MCF 10A (cell line): Measurements from ENCODE around the gene MCTP1. TPM values are rescaled to one million over a fixed set of nuclear protein-coding genes. Genes with fewer than 3 reads are reported as not detected.

Experiments
- BruUV-seq: library from RNA; stranded (reverse); fragments of 400-500 nt; replicated peaks from 2 replicates; lab custom pipeline; 2021; lab: Mats Ljungman, UMichigan
- CTCF ChIA-PET: fragments of 300-600 bp; sonication (Branson Sonifier 250); formaldehyde crosslinking; extraction: SDS; loops from one replicate; lab custom pipeline; 2021; ENCODE audit warnings: antibody characterized with exemption, inconsistent platforms; lab: Yijun Ruan, JAX
- POLR2A ChIA-PET: fragments of 300-600, 350-650 bp; sonication (Branson Sonifier 250); formaldehyde crosslinking; extraction: SDS; loops from one replicate; lab custom pipeline; 2020; ENCODE audit warnings: antibody characterized with exemption, inconsistent platforms; lab: Yijun Ruan, JAX
- DNase-seq: peaks from one replicate; pipeline ENCODE4 v3.0.0-alpha.2; 2018; ENCODE audit not compliant: unreplicated experiment
- H3K27ac Mint-ChIP-seq: one replicate; pipeline ENCODE4 v1.8.0; 2022; ENCODE audit warnings: mild to moderate bottlenecking, low read depth, mixed read lengths; ENCODE audit not compliant: unreplicated experiment
- H3K27me3 Mint-ChIP-seq: one replicate; pipeline ENCODE4 v1.8.0; 2022; ENCODE audit warnings: mixed read lengths; ENCODE audit not compliant: insufficient read depth, unreplicated experiment
- H3K36me3 Mint-ChIP-seq: one replicate; pipeline ENCODE4 v1.8.0; 2022; ENCODE audit warnings: mild to moderate bottlenecking, moderate library complexity, mixed read lengths; ENCODE audit not compliant: insufficient read depth, unreplicated experiment
- H3K4me1 Mint-ChIP-seq: one replicate; pipeline ENCODE4 v1.8.0; 2022; ENCODE audit warnings: mixed read lengths; ENCODE audit not compliant: insufficient read depth, unreplicated experiment
- H3K4me3 Mint-ChIP-seq: one replicate; pipeline ENCODE4 v1.8.0; 2022; ENCODE audit warnings: mild to moderate bottlenecking, moderate library complexity, mixed read lengths; ENCODE audit not compliant: unreplicated experiment
- H3K9me3 Mint-ChIP-seq: one replicate; pipeline ENCODE4 v1.8.0; 2022; ENCODE audit warnings: mixed read lengths; ENCODE audit not compliant: unreplicated experiment
- intact Hi-C: fragments of 100-400 bp; cut with micrococcal nuclease; formaldehyde crosslinking; loops from 2 replicates; pipeline ENCODE4 v1.14.1; 2022
- total RNA-seq: library from RNA; stranded (reverse); gene quantifications from 2 replicates; pipeline ENCODE4 v1.2.3, GENCODE V29; 2022
- TF ChIP-seq, protein P1 (sequence below): fragments of 200-600 bp; IDR thresholded peaks from one replicate; pipeline ENCODE4 v1.8.0; 2022; ENCODE audit warnings: antibody characterized with exemption, mild to moderate bottlenecking; ENCODE audit not compliant: unreplicated experiment

The MCTP1 gene
- total RNA-seq, 1 experiment from 2014 or later, result 40.3 TPM

GRCh38 chr5:95296291-95296690 lies 11.4 kb upstream of the MCTP1 start:
- POLR2A ChIA-PET, result no interaction called here
- no TSS peak for BruUV-seq
- Mint-ChIP-seq H3K4me1 (no peaks in the 10 kb centered on the region), H3K27ac (no peak overlapping the region), H3K4me3 (no peak overlapping the region), H3K9me3 (no peaks in the 10 kb centered on the region), H3K27me3 (peaks cover 99% of the 10 kb centered on the region), H3K36me3 (no peaks in the 10 kb centered on the region)
- intact Hi-C loops, result no loop called here
- TF ChIP-seq, protein P1, sequence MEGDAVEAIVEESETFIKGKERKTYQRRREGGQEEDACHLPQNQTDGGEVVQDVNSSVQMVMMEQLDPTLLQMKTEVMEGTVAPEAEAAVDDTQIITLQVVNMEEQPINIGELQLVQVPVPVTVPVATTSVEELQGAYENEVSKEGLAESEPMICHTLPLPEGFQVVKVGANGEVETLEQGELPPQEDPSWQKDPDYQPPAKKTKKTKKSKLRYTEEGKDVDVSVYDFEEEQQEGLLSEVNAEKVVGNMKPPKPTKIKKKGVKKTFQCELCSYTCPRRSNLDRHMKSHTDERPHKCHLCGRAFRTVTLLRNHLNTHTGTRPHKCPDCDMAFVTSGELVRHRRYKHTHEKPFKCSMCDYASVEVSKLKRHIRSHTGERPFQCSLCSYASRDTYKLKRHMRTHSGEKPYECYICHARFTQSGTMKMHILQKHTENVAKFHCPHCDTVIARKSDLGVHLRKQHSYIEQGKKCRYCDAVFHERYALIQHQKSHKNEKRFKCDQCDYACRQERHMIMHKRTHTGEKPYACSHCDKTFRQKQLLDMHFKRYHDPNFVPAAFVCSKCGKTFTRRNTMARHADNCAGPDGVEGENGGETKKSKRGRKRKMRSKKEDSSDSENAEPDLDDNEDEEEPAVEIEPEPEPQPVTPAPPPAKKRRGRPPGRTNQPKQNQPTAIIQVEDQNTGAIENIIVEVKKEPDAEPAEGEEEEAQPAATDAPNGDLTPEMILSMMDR, result no peak
- CTCF ChIA-PET, result no interaction called here
- no peak for DNase-seq

DNA sequence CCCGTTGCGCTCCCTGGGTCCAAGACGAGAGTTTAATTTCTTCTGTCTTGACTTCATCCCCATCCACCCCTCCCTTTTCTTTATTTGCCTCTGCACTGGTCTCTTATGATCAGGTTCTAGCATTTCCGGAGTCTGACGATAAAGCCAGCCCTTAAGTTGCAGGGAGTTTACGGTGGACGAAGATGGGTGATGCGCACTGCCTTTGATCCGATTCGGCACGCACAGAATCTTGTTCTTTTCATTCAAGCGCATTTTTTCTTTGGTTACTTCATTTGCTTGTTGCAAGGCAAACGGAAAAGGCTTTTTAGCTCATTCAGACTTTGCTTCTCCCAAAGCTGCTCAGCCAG lies 488 bp upstream of the MCTP1 start:
- TF ChIP-seq, protein P1, result no peak
- Mint-ChIP-seq H3K36me3 (peaks cover 5% of the 10 kb centered on the region), H3K9me3 (no peaks in the 10 kb centered on the region), H3K27ac (no peak overlapping the region), H3K4me3 (peak overlapping the region; percentile 69), H3K27me3 (peaks cover 70% of the 10 kb centered on the region), H3K4me1 (no peaks in the 10 kb centered on the region)
- POLR2A ChIA-PET, result no interaction called here
- no TSS peak for BruUV-seq
- CTCF ChIA-PET, result interaction anchor here (0.6 to 1.5 kb wide), 6 partner anchors 10 to 316 kb away, joined by 3 to 4 read pairs (median 3); no protein-coding TSS in a partner anchor
- intact Hi-C loops, result loop anchor here (10.0 kb wide), 2 partner anchors 179 to 229 kb away; no protein-coding TSS in a partner anchor
- no peak for DNase-seq

DNA sequence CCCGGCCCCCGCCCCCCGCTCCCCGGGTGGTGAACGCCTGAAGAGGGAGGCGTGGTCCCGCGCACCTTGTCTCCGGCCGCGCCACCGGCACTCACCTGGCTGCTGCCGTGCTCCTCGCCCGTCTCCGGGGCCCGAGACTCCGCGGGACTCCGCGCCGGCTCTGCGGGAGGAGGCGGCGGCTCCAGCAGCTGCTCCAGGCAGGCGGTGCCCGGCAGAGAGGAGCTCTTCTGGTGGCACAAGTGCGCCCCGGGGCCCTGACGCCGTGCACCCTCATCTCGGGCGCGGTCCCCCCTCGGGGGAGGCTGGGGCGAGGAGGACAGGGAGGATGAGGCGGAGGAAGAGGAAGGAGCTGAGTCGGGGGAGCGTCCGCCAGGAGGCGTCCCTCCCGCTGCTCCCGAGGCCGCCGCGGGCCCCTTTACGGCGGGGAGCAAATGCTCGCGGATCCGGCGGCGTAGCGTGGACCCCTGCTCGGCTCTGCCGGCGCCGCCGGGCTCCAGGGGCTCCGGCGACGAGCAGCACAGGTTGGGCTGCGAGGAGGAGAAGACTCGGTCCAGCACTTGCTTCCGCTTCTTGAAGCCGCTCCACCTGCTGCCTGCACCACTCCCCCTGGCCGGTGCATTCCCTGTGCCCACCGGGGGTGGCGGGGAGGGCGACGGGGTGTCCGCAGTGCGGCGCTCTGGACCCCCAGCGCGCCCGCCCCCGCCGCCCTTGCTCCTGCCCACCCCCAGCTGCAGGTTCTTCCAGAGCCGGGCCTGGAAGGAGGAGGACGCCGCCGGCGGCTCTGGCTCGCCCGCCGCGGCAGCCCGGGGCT lies 928 bp downstream of the MCTP1 start:
- ChIA-PET CTCF (interaction anchor here (0.6 to 1.9 kb wide), 5 partner anchors 18 to 1857 kb away, joined by 3 to 7 read pairs (median 4); no protein-coding TSS in a partner anchor), POLR2A (interaction anchor here (0.6 to 1.1 kb wide), 3 partner anchors 163 to 198 kb away, joined by 3 read pairs; no protein-coding TSS in a partner anchor)
- peak; percentile 47 for DNase-seq
- H3K27me3 Mint-ChIP-seq, result peaks cover 65% of the 10 kb centered on the region
- H3K4me1 Mint-ChIP-seq, result no peaks in the 10 kb centered on the region
- no TSS peak for BruUV-seq
- TF ChIP-seq, protein P1, result peak; percentile 60
- intact Hi-C loops, result loop anchor here (5.0 to 10.0 kb wide), 3 partner anchors 181 to 563 kb away; no protein-coding TSS in a partner anchor
- H3K4me3 Mint-ChIP-seq, result peak overlapping the region; percentile 69
- H3K36me3 Mint-ChIP-seq, result peaks cover 5% of the 10 kb centered on the region
- no peaks in the 10 kb centered on the region for H3K9me3 Mint-ChIP-seq
- no peak overlapping the region for H3K27ac Mint-ChIP-seq

- intact Hi-C loops, result loop anchor here (5.0 to 10.0 kb wide), 3 partner anchors 182 to 564 kb away; no protein-coding TSS in a partner anchor
- H3K27ac Mint-ChIP-seq, result no peak overlapping the region
- no peaks in the 10 kb centered on the region for H3K9me3 Mint-ChIP-seq
- peaks cover 5% of the 10 kb centered on the region for H3K36me3 Mint-ChIP-seq
- POLR2A ChIA-PET, result no interaction called here
- BruUV-seq, result no TSS peak
- H3K4me3 Mint-ChIP-seq, result peak overlapping the region; percentile 69
- CTCF ChIA-PET, result interaction anchor here (0.8 to 1.9 kb wide), 4 partner anchors 18 to 314 kb away, joined by 3 to 7 read pairs (median 4); no protein-coding TSS in a partner anchor
- DNase-seq, result no peak
- TF ChIP-seq, protein P1, result no peak
- H3K27me3 Mint-ChIP-seq, result peaks cover 58% of the 10 kb centered on the region
- H3K4me1 Mint-ChIP-seq, result no peaks in the 10 kb centered on the region
Observed at GRCh38 chr5:95283022-95283615, 1.8 kb downstream of the MCTP1 start.
